OCI-LY7 (cell line): ENCODE results near the gene CBR3.

Experiments
- CTCF ChIP-seq: fragments of 200-600 bp; sonication (generic); conservative IDR thresholded peaks from 2 replicates; pipeline ENCODE4 v1.5.1; 2014; ENCODE audit warnings: mild to moderate bottlenecking, antibody characterized with exemption, low read length, moderate library complexity, mixed read lengths
- EZH2phosphoT487 ChIP-seq: fragments of 200-600 bp; sonication (generic); IDR thresholded peaks from 2 replicates; pipeline ENCODE4 v1.6.1; 2018; ENCODE audit warnings: low read depth, borderline replicate concordance, mild to moderate bottlenecking, mixed run types, antibody characterized with exemption, low read length, moderate library complexity, mixed read lengths

- no peak for TF ChIP-seq CTCF
- TF ChIP-seq EZH2phosphoT487, result no peak
Measured at GRCh38 chr21:36175771-36176565, 41.1 kb downstream of the CBR3 start.
